HG02943 (cell line): ENCODE results near the gene SPRR4.

Experiments
- ATAC-seq: cut with Tn5 transposase; IDR thresholded peaks from one replicate; pipeline ENCODE4 v1.9.1; 2021; ENCODE audit warnings: mild to moderate bottlenecking, low read depth, moderate library complexity; ENCODE audit not compliant: unreplicated experiment

Gene SPRR4, protein sequence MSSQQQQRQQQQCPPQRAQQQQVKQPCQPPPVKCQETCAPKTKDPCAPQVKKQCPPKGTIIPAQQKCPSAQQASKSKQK

DNA sequence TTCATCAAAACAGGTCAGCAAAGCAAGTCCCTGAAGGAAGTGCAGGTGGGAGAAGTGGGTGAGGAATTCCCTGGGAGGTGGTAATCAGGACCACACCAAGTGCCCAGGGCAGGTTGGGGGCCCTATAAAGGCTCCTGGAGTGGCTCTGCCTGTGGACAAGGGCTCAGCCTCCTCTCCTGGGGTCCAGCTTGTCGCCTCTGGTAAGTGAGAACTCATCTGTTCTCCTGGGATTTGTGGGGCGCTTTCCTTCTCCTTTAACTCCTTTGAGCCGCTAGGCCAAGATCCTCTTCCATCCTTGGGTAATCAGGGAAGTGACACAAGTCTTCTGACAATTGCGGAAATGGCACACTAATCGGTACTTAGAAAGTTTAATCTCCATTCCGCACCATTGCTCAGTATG is at the start of gene SPRR4:
SPRR4 (plus strand) TSS at position 154 of the 400 bp plus-strand sequence. CDS start 1,243 bp downstream, outside the sequence.
- no peak for ATAC-seq

DNA sequence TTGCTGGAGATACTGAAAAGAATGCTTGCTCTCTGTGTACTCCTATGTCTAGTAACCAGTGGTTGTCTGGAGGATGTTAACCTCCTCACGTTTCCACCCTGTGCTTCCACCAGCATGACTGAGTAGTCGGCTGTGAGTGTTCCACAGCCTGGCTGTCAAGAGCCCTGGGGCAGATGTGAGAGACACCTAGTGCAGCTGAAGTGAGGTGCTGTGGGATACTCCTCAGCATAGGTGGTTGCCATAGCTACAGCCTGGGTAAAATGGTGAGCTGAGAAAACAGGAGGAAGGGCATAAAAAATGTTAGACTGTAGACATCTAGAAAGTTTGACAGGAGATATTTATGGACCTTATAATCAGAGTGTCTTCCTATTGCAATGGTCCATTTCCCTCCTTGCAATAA is 46.3 kb upstream of the SPRR4 start:
- no peak for ATAC-seq

- ATAC-seq, result no peak
Observed at GRCh38 chr1:152926091-152926490, 44.4 kb upstream of the SPRR4 start.

DNA sequence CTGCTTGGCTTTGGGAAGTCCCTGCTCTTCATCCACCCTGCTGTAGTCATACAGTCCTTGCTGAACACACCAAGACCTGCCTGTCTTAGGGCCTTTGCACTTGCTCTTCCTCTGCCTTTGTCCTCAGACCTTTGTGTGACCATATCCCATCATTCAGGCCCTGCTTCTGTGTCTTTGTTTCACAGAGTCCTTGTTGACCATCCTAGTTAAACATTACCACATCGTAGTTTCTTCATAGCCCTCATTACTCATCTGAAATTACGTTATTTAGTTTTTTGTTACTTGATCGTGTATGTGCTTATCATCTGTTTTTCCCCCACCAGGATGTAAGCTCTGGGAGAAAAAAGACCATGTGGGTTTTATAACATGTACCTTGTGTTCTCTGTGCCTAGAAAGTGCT is 41.8 kb upstream of the SPRR4 start:
- ATAC-seq, result no peak

DNA sequence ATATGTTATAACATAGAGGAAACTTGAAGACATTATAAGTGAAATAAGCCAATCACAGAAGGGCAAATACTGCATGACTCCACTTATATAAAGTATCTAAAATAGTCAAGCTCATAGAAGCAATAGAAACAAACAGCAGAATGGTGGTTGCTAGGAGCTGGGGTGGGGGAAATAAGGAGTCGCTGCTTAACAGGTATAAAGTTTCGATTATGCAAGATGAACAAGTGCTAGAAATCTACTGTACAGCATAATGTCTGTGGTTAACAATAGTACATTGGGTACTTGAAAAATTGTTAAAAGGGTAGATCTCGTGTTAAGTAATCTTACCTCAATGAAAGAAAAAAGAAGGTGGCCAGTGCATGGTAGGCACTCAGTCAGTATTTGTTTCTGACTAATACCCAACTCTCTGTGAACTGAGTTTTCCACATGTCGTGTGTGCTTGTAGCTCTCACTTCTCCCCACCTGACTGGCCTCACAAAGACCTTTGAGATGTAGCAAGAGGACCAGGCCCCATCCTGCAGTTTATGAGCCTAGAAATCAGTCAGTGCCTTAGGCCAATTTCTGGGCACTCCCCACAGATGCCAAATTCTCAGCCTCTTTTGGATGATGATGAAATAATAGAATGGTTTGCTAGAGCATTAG is 38.2 kb upstream of the SPRR4 start:
- ATAC-seq, result no peak

DNA sequence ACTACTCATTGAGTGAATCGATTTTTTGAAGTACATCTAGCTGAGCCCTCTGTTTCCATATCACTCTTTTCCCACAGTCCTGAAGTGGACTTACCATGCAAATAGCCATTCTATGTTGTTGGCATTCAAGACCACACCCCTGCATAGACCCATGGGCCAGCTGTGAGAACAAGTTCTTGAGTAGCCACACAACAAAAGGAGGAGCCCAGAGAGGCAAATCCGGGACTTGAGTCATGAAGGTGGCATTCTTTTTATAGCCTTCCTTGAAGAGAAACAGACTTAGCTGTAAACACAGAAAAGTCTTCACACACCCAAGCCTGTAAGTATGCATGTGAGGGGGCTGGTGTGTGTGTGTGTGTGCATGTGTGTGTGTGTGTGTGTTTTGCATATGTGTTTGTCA is 37.3 kb upstream of the SPRR4 start:
- ATAC-seq, result no peak

- ATAC-seq, result no peak
Observed at GRCh38 chr1:152940614-152941013, 29.8 kb upstream of the SPRR4 start.

DNA sequence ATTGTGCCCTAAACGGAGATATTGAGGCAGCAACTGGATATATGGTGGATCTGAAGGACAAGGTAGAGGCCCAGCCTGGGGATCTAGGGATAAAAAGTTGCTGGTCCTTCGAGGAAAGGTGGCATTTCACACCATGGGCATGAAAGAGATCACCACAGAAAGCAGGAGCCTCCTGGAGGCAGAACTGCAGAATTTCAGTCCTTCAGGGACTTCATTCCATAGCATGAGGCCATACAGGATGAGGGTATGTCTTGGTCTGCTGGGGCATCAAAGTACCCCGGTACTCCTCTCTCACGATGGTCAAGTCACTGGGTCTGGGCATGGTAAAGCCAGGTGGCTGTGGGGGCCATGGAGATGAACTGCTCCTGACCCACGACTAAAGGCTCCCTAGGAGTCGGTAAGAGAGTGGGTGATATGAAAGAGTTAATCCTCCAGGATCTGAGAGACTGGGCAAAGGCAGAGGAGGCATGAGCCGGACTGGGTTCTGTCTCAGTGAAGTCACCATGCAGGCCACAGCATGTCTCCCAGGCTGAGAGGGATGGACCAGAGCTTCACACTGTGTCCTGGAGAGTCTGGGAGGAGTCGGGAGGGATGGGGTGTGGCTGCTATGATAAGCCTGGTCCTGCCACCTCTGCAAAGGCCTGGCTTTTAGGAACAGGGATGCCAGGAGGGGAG is 29.3 kb upstream of the SPRR4 start:
- ATAC-seq, result no peak

- ATAC-seq, result no peak
Observed at GRCh38 chr1:152942161-152942560, 28.3 kb upstream of the SPRR4 start.

DNA sequence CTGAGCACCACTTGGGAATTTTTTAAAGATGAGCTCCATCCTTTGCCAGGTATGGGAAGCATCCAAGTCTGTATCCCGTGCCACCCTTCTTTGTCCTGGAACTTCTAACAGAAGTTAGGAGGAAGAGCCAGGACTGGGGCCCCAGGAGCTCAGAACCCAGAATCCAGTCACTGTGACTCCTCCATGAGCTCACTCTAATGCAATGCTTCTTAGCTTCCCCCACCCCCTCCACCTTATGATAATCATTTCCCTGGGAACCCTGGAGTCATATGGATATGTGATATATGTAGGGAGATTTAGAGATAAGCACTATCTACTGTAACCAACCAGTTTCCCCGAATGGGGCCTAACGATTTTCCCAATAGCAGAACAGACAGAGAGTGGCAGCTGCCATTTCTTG is 24.2 kb upstream of the SPRR4 start:
- ATAC-seq, result no peak

- ATAC-seq, result no peak
Observed at GRCh38 chr1:152946651-152947256, 23.7 kb upstream of the SPRR4 start, which contains the start of gene SPRR5. TSS of gene SPRR5 (plus strand) at chr1:152947206. CDS start at chr1:152948555, 1,349 bp downstream.

GRCh38 chr1:152951711-152952110 is 18.7 kb upstream of the SPRR4 start:
- ATAC-seq, result no peak

DNA sequence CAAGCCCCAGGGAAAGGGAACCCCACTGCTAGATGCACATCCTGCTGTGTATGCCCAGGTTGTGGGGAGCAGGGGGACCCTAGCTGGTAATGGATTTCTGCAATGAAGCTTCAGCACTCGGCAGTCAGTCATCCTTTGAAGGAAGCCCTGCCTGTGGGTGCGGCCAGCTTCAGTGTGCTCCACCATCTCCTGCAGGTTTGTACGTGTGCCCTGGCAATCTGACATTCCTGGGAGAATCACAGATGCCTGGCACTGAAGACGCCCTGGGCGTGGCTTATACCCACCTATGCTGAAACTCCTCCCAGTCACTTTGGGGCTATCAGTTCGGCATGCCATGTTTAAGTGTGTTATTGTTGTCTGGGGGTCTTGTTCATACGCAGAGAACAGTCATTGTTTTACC is 16.7 kb upstream of the SPRR4 start:
- no peak for ATAC-seq

DNA sequence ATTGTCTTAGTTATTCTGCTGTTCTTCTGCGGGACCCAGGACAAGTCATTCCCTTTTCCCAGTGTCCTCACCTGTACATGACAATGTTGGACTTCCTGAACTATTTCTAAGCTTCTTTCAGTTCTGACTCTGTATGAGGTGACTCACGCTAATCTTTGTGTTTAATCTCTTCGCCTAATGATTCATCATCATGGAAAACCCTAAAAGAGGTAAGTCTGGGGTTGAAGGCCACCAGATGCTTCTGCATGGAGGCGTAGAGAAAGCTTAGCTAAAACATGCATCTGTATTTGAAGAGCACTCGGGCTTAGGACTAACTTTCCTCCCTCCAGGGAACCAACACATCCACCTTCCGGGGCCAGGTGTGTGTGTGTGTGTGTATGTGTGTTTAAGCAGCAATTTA is 16.0 kb upstream of the SPRR4 start:
- no peak for ATAC-seq

GRCh38 chr1:152957561-152957960 is 12.9 kb upstream of the SPRR4 start:
- no peak for ATAC-seq

- no peak for ATAC-seq
Observed at GRCh38 chr1:152959273-152959672, 11.2 kb upstream of the SPRR4 start.

- ATAC-seq, result no peak
Observed at GRCh38 chr1:152959801-152960451, 10.5 kb upstream of the SPRR4 start.

GRCh38 chr1:152960452-152961044 is 9.9 kb upstream of the SPRR4 start:
- ATAC-seq, result no peak

- ATAC-seq, result no peak
Observed at GRCh38 chr1:152961226-152961891, 9.1 kb upstream of the SPRR4 start.

- ATAC-seq, result no peak
Observed at GRCh38 chr1:152962876-152963415, 7.5 kb upstream of the SPRR4 start.
